SK-N-SH (cell line): ENCODE measurements around the gene CD72. TPM values are rescaled to one million over a fixed set of nuclear protein-coding genes. Genes with fewer than 3 reads are reported as not detected.

Source experiments
- CTCF ChIA-PET: fragments of 300-600, 350-600 bp; formaldehyde crosslinking; extraction: SDS; loops from one replicate; lab custom pipeline; 2021; lab: Yijun Ruan, JAX
- POLR2A ChIA-PET: fragments of 350-600 bp; sonication (Branson Sonifier 250); formaldehyde crosslinking; extraction: SDS; loops from one replicate; lab custom pipeline; 2020; ENCODE audit warnings: antibody characterized with exemption, inconsistent platforms; lab: Yijun Ruan, JAX
- DNase-seq: peaks from one replicate; pipeline ENCODE4 v3.0.0; 2012
- H2AFZ ChIP-seq: fragments of 200-600 bp; sonication (generic); 2 replicates; pipeline ENCODE4 v1.8.1; 2016; ENCODE audit warnings: antibody characterized with exemption, mild to moderate bottlenecking, low read depth
- H3F3A ChIP-seq: fragments of 200-600 bp; sonication (generic); replicated peaks from 2 replicates; pipeline ENCODE3; 2016; ENCODE audit warnings: antibody characterized with exemption, mild to moderate bottlenecking; ENCODE audit not compliant: insufficient read depth
- H3K27ac ChIP-seq, 2 experiments: fragments of 200-500 bp in 1 of 2; fragments of 200-600 bp in 1 of 2; sonication (Bioruptor generic) in 1 of 2; sonication (generic), shearing (Covaris generic) in 1 of 2; 2 replicates each; pipeline versions ENCODE4 v1.5.1 to v1.6.1; 2014 to 2016; ENCODE audit warnings: low read depth in 2 of 2, inconsistent platforms in 1 of 2, low read length in 1 of 2, mild to moderate bottlenecking in 1 of 2, mixed read lengths in 1 of 2
- H3K27me3 ChIP-seq: fragments of 200-600 bp; sonication (generic), shearing (Covaris generic); 2 replicates; pipeline ENCODE4 v1.6.1; 2016; ENCODE audit warnings: mixed run types; ENCODE audit not compliant: insufficient read depth
- H3K36me3 ChIP-seq, 2 experiments: fragments of 200-500 bp in 1 of 2; fragments of 200-600 bp in 1 of 2; sonication (Bioruptor generic) in 1 of 2; sonication (generic) in 1 of 2; replicated peaks in 1 of 2; 2 replicates each; pipeline versions ENCODE3 to v1.5.1; 2014 to 2016; ENCODE audit warnings: low read length in 1 of 2, mild to moderate bottlenecking in 1 of 2; ENCODE audit not compliant: insufficient read depth in 2 of 2, control insufficient read depth in 1 of 2
- H3K4me1 ChIP-seq, 2 experiments: fragments of 200-500 bp in 1 of 2; fragments of 200-600 bp in 1 of 2; sonication (Bioruptor generic) in 1 of 2; sonication (generic), shearing (Covaris generic) in 1 of 2; 2 replicates each; pipeline versions ENCODE4 v1.5.1 to v1.6.1; 2014 to 2016; ENCODE audit warnings: low read depth in 1 of 2, low read length in 1 of 2, mixed run types in 1 of 2; ENCODE audit not compliant: insufficient read depth in 2 of 2, control insufficient read depth in 1 of 2
- H3K4me2 ChIP-seq: fragments of 200-600 bp; sonication (generic), shearing (Covaris generic); 2 replicates; pipeline ENCODE4 v1.6.1; 2017; ENCODE audit warnings: mixed run types
- H3K4me3 ChIP-seq, 2 experiments: fragments of 200-500 bp in 1 of 2; fragments of 200-600 bp in 1 of 2; sonication (Bioruptor generic) in 1 of 2; sonication (generic), shearing (Covaris generic) in 1 of 2; 2 replicates each; pipeline versions ENCODE4 v1.5.1 to v1.8.1; 2014 to 2016; ENCODE audit warnings: low read depth in 2 of 2, inconsistent platforms in 1 of 2, low read length in 1 of 2, mild to moderate bottlenecking in 1 of 2, mixed read lengths in 1 of 2, moderate library complexity in 1 of 2
- H3K79me2 ChIP-seq: fragments of 200-600 bp; sonication (generic); 2 replicates; pipeline ENCODE4 v1.8.1; 2017; ENCODE audit warnings: mild to moderate bottlenecking; ENCODE audit not compliant: insufficient read depth
- H3K9ac ChIP-seq: fragments of 200-600 bp; sonication (generic); 2 replicates; pipeline ENCODE4 v1.6.1; 2017; ENCODE audit warnings: mixed run types
- H3K9me2 ChIP-seq: fragments of 200-600 bp; sonication (generic); 2 replicates; pipeline ENCODE4 v1.6.1; 2017; ENCODE audit warnings: mixed run types
- H3K9me3 ChIP-seq: fragments of 200-600 bp; sonication (generic); 2 replicates; pipeline ENCODE4 v1.6.1; 2017; ENCODE audit warnings: mixed run types, mild to moderate bottlenecking, moderate library complexity
- H4K20me1 ChIP-seq: fragments of 200-600 bp; sonication (generic); 2 replicates; pipeline ENCODE4 v1.6.1; 2017; ENCODE audit warnings: mild to moderate bottlenecking, mixed run types; ENCODE audit not compliant: insufficient read depth
- CTCF ChIP-seq: fragments of 200-600 bp; sonication (generic); IDR thresholded peaks from 2 replicates; pipeline ENCODE4 v1.6.1; 2017; ENCODE audit warnings: antibody characterized with exemption, mild to moderate bottlenecking, moderate library complexity
- GATA2 ChIP-seq: sonication (generic); formaldehyde crosslinking; IDR thresholded peaks from 2 replicates; pipeline ENCODE4 v1.5.0; 2020; ENCODE audit warnings: mild to moderate bottlenecking, missing genetic modification reagents
- MXI1 ChIP-seq: IDR thresholded peaks from 2 replicates; pipeline ENCODE4 v1.6.1; 2012; ENCODE audit warnings: mild to moderate bottlenecking, low read depth, low read length, improper control_type of control experiment
- PBX3 ChIP-seq: IDR thresholded peaks from 2 replicates; pipeline ENCODE4; 2012
- REST ChIP-seq: IDR thresholded peaks from 2 replicates; pipeline ENCODE4 v1.6.1; 2012; ENCODE audit warnings: mild to moderate bottlenecking, low read depth, low read length, moderate library complexity
- RFX5 ChIP-seq: IDR thresholded peaks from 2 replicates; pipeline ENCODE4 v1.6.1; 2012; ENCODE audit warnings: mild to moderate bottlenecking, improper control_type of control experiment, low read length
- SIN3A ChIP-seq: IDR thresholded peaks from 2 replicates; pipeline ENCODE4 v1.6.1; 2012; ENCODE audit warnings: low read depth, mild to moderate bottlenecking, low read length, moderate library complexity, borderline replicate concordance
- TAF1 ChIP-seq: IDR thresholded peaks from 2 replicates; pipeline ENCODE4 v1.6.1; 2012; ENCODE audit warnings: low read depth, mild to moderate bottlenecking, low read length, moderate library complexity, borderline replicate concordance
- TEAD4 ChIP-seq: IDR thresholded peaks from 2 replicates; pipeline ENCODE4 v1.4.0; 2012; ENCODE audit warnings: mild to moderate bottlenecking, borderline replicate concordance; ENCODE audit not compliant: insufficient read depth
- USF1 ChIP-seq: IDR thresholded peaks from 2 replicates; pipeline ENCODE4 v1.4.0; 2012; ENCODE audit warnings: low read depth, borderline replicate concordance
- USF2 ChIP-seq: fragments of 150-350 bp; IDR thresholded peaks from 2 replicates; pipeline ENCODE4 v1.6.1; 2017; ENCODE audit warnings: antibody characterized with exemption, low read length, low read depth, borderline replicate concordance
- WGBS: methylation state at CpG from one replicate; pipeline ENCODE4 v1.1.6; 2017; ENCODE audit warnings: low lambda C conversion rate; 5-methylcytosine and 5-hydroxymethylcytosine counted together
- polyA plus RNA-seq, 3 experiments: library from polyadenylated mRNA; depleted of rRNA; stranded (reverse); fragments of >200 nt; gene quantifications; 2 replicates each; pipeline ENCODE4 v1.2.3, GENCODE V29; 2012

The CD72 gene
- polyA plus RNA-seq, 1 of the 3 experiments (the other 2 are of a cell fraction): 2.7 TPM

GRCh38 chr9:35606138-35606504 lies 12.1 kb downstream of the CD72 start:
- Histone ChIP-seq H3K9ac (peak overlapping the region; percentile 75), H3K36me3 (peaks cover 7 to 23% of the 10 kb centered on the region in 2 experiments), H3K4me3 (peak overlapping the region; percentile 71 to 79), H3K9me2 (no peaks in the 10 kb centered on the region), H3K4me2 (peak overlapping the region; percentile 86), H3K9me3 (no peaks in the 10 kb centered on the region), H3F3A (peaks cover 20% of the 10 kb centered on the region), H3K4me1 (peaks cover 14 to 21% of the 10 kb centered on the region in 2 experiments; a peak in 1 of 4 replicates), H2AFZ (no peak overlapping the region), H3K27me3 (no peaks in the 10 kb centered on the region), H3K79me2 (peaks cover 22% of the 10 kb centered on the region), H3K27ac (peak overlapping the region; percentile 18 to 69; a peak in 3 of 4 replicates), H4K20me1 (peaks cover 11% of the 10 kb centered on the region)
- peak; percentile 59 for DNase-seq
- CTCF ChIA-PET: interaction anchor here (1.5 to 1.9 kb wide), 3 partner anchors 9 to 40 kb away, joined by 3 to 6 read pairs (median 4); no protein-coding TSS in a partner anchor
- 3% methylated on average over 5 of the region's 5 CpGs for WGBS
- POLR2A ChIA-PET: no interaction called here
- TF ChIP-seq PBX3 (no peak), TEAD4 (no peak), REST (no peak), TAF1 (no peak), GATA2 (CRISPR knock-in tag) (no peak), USF1 (no peak), MXI1 (no peak), SIN3A (no peak), CTCF (no peak), USF2 (no peak), RFX5 (no peak)
